ENCODE data around the gene PRKN.

The PRKN gene

DNA sequence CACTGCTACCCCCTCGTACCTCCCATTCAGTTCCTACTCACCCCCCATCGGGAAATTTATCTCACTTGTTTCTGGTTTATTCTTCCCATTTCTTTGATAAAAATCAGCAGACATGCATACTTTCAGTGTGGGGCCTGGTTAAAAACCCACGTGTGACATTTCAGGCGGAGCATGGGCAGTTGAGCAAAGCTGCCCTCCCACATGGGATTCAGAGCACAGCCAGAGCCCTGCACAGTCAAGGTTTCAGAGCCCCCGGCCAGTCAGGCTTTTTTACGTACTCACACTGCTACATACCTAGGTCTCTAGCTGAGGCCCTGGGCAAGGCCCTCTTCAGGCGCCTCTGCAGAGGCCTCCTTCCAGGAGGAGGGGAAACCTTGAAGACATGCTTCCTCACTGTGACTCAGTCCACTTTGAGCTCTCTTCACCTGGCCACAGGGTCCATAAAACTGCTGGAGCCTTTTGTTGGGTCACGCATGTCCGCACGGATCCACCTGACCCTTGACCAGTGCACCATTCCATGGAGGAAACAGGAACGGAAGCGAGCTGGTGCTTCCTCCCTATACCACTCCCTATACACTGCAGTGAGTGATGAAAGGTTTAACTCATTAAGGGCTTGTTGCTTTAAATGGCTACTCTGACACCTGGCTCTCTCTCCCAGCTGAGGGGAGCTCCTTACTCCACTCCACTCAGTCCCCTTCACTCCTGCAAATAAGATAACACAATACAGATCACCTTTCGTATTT, 713.3 kb downstream of the PRKN start:
- TF ChIP-seq, protein P1, sequence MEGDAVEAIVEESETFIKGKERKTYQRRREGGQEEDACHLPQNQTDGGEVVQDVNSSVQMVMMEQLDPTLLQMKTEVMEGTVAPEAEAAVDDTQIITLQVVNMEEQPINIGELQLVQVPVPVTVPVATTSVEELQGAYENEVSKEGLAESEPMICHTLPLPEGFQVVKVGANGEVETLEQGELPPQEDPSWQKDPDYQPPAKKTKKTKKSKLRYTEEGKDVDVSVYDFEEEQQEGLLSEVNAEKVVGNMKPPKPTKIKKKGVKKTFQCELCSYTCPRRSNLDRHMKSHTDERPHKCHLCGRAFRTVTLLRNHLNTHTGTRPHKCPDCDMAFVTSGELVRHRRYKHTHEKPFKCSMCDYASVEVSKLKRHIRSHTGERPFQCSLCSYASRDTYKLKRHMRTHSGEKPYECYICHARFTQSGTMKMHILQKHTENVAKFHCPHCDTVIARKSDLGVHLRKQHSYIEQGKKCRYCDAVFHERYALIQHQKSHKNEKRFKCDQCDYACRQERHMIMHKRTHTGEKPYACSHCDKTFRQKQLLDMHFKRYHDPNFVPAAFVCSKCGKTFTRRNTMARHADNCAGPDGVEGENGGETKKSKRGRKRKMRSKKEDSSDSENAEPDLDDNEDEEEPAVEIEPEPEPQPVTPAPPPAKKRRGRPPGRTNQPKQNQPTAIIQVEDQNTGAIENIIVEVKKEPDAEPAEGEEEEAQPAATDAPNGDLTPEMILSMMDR (IDR thresholded peaks at IDR 0.05; ENCODE audit: low read depth, low read length), result no peak
- H3K4me3 ChIP-seq (ENCODE audit: low read depth, low read length), result no peak overlapping the region

DNA sequence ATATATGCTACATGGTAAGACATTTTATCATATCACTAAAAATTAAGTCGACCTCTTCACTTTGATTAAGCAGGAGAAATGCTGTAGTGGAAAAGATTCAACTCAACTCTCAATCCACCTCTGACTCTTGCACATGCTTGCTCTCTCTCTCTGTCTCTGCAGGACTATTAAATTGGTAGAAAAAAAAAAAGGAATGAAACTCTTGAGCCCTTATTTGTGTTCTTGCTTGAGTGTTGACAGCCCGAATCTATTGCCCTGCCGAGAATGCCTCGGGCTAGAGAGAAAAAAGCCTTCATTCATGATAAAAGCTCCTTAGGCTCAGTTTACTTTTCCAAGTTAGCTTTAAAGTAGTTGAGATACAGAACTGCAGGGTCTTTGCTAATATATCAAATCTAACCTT, 722.2 kb downstream of the PRKN start:
- no peak overlapping the region for H3K4me3 ChIP-seq (ENCODE audit: low read depth, low read length)
- TF ChIP-seq, protein P1 (IDR thresholded peaks at IDR 0.05; ENCODE audit: low read depth, low read length), result no peak

DNA sequence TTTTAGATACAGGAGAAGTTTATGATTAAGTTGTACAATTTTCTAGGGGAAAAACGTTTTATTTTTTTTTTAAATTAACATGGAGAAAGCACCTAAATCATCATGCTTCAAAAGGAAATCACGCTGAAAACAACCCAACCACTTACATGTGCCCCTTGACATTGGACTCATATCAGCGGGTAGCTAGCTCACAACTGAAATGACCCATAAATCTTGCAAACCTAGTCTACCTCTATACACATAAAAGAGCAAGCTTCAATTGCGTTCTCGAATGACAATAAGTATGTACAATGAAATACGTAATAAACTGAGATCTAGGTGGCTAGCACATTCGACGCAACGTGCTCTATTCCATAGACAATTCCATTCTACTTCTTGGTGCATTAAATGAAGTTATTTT, 730.8 kb downstream of the PRKN start:
- no peak overlapping the region for H3K4me3 ChIP-seq (ENCODE audit: low read depth, low read length)
- TF ChIP-seq, protein P1 (IDR thresholded peaks at IDR 0.05; ENCODE audit: low read depth, low read length), result no peak

DNA sequence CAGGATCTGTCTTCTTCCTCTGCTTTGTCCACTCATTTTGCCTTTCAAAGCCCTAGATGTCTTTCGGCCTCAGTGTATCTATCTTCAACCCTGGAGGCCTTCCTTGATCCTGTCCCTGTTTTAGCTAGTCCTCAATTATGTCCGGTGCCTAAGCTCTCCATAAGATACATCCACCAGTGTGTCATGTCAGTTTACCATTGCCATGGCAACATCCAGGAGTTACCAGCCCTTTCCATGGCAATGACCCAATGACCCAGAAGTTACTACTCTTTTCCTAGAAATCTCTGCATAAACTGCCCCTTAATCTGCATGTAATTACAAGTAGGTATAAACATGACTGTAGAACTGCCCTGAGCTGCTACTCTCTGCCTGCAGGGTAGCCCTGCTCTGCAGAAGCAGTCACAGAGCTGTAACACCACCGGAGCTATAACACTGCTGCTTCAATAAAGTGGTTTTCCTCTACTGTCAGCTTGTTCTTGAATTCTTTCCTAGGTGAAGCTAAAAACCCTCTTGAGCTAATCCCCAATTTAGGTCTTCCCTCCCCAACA, 741.6 kb downstream of the PRKN start:
- H3K4me3 ChIP-seq (ENCODE audit: low read depth, low read length), result no peak overlapping the region
- TF ChIP-seq, protein P1 (IDR thresholded peaks at IDR 0.05; ENCODE audit: low read depth, low read length), result no peak

DNA sequence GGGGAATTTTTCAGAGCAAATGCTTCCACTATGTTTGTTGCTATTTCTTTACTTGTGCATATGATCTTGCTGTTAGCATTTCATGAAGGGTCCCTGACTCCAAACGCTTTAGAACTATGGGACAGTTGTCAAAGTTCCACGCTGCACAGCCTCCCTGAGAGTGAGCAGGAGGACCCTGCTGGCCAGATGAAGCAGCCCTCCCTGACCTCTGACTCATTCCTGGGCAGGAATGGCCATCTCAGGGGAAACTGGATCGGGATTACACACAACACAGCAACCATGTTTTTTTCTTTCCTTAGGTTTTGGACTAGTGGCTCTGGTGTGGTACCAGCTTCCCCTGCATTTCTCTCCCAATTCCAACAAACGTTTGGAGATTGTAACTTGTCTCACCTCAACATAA, 742.9 kb downstream of the PRKN start:
- TF ChIP-seq, protein P1 (IDR thresholded peaks at IDR 0.05; ENCODE audit: low read depth, low read length), result no peak
- H3K4me3 ChIP-seq (ENCODE audit: low read depth, low read length), result no peak overlapping the region

DNA sequence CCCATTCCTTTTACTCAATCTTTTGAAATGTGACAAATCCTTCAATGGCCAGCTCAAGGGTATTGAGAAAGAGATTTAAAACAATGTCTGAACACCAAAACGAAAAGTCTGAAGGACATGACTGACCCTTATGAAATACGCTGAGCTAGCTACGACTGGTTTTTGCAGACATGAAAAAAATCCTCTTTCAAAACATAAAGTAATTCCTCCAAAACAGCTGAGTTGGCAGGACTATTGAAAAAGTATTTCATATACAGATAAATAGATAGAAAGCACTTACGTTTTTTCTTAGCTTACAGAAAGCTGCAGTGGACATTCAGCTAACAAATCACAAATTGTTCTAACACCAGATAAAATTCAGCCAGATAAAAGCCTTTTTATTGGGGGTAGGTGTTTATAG, 751.0 kb downstream of the PRKN start:
- TF ChIP-seq, protein P1 (IDR thresholded peaks at IDR 0.05; ENCODE audit: low read depth, low read length), result no peak
- no peak overlapping the region for H3K4me3 ChIP-seq (ENCODE audit: low read depth, low read length)

DNA sequence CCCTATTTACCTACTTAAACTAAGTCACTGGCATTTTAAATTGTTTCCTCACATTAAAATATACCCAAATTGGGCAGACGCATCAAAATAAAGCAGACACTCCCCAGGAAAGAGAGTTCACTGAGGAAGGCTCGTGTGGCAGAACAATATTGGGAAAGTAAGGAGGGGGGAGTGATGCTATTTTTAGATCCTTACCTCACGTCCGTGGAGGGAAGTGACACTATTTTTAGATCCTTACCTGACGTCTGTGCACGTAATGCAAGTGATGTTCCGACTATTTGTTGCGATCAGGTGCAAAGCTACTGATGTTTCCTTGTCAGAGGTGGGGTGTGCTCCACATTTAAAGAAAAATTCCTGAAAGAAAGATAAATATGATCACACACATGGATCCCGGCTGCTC, 754.5 kb downstream of the PRKN start:
- no peak overlapping the region for H3K4me3 ChIP-seq (ENCODE audit: low read depth, low read length)
- TF ChIP-seq, protein P1 (IDR thresholded peaks at IDR 0.05; ENCODE audit: low read depth, low read length), result no peak

Measured in WI38 (cell line).